A549 treated with AZD2906 at 1 μM for 4 hours (cell line): Measurements from ENCODE around the gene ZNF415. TPM values are rescaled to one million over a fixed set of nuclear protein-coding genes. Genes with fewer than 3 reads are reported as not detected.

Source experiments
- total RNA-seq: library from RNA; stranded (reverse); fragments of 200-300 nt; extraction: Qiagen RNA extraction; gene quantifications from 5 replicates; pipeline ENCODE4 v1.2.3, GENCODE V29; 2022

Gene ZNF415
- total RNA-seq, result not detected in 5 replicates

GRCh38 chr19:53132141-53132991 lies at the start of gene ZNF415:
ZNF415 (minus strand) TSS chr19:53132910; CDS start chr19:53122676, 10,234 bp downstream.

GRCh38 chr19:53103234-53104203 lies 29.2 kb downstream of the ZNF415 start, which contains the start of gene ZNF160:
ZNF160 (minus strand) TSS chr19:53103422; CDS start chr19:53086276, 17,146 bp downstream.

Other genes starting within 250 kb of the ZNF415 start
- not detected in 5 replicates for gene ZNF320, start 235.3 kb downstream of the ZNF415 start, total RNA-seq
- gene ZNF888, start 209.5 kb downstream of the ZNF415 start, total RNA-seq, result 0.05 TPM in 1 of 5 replicates, not detected in the others
- 0.04 to 0.10 TPM (median 0.06 TPM) in 4 of 5 replicates, not detected in the other for gene ZNF816, start 170.0 kb downstream of the ZNF415 start, total RNA-seq
- gene ERVV-1, start 119.0 kb downstream of the ZNF415 start, total RNA-seq, result 0.03 TPM in 1 of 5 replicates, not detected in the others
- not detected in 5 replicates for gene ERVV-2, start 88.2 kb downstream of the ZNF415 start, total RNA-seq
- gene ZNF160, start 29.5 kb downstream of the ZNF415 start, total RNA-seq, result 6.6 to 9.2 TPM (median 6.9 TPM) in 5 replicates
- not detected in 5 replicates for gene ZNF347, start 26.1 kb upstream of the ZNF415 start, total RNA-seq
- gene ZNF665, start 60.4 kb upstream of the ZNF415 start, total RNA-seq, result not detected in 5 replicates
- not detected in 5 replicates for gene ZNF677, start 122.0 kb upstream of the ZNF415 start, total RNA-seq
- not detected in 5 replicates for gene VN1R2, start 125.4 kb upstream of the ZNF415 start, total RNA-seq
- not detected in 5 replicates for gene VN1R4, start 134.8 kb upstream of the ZNF415 start, total RNA-seq
- gene ZNF845, start 200.8 kb upstream of the ZNF415 start, total RNA-seq, result 2.6 to 4.4 TPM (median 3.4 TPM) in 5 replicates
- 0.14 to 0.43 TPM (median 0.22 TPM) in 5 replicates for gene ZNF525, start 232.8 kb upstream of the ZNF415 start, total RNA-seq